GM21717 (cell line): ENCODE data around the gene ZNF398.
"Not testable (repeated sequence)": the region's sequence is repeated elsewhere in the genome, so short reads cannot be mapped to it uniquely, and the experiment has no call there.

Experiments
- ATAC-seq: cut with Tn5 transposase; IDR thresholded peaks from one replicate; pipeline ENCODE4 v1.9.1; 2021; ENCODE audit warnings: mild to moderate bottlenecking, moderate library complexity; ENCODE audit not compliant: unreplicated experiment

Gene ZNF398

DNA sequence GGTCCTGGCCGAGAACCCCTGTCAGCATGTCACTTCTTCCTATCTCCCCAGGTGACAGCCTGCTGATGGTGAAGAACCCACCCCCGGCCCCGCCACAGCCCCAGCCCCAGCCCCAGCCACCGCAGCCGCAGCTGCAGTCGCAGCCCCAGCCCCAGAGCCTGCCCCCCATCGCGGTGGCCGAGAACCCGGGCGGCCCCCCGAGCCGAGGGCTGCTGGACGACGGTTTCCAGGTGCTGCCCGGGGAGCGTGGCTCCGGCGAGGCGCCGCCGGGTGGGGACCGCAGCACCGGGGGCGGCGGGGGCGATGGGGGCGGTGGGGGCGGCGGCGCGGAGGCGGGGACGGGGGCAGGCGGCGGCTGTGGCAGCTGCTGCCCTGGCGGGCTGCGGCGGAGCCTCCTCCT lies 76.5 kb downstream of the ZNF398 start:
- ATAC-seq: no peak

DNA sequence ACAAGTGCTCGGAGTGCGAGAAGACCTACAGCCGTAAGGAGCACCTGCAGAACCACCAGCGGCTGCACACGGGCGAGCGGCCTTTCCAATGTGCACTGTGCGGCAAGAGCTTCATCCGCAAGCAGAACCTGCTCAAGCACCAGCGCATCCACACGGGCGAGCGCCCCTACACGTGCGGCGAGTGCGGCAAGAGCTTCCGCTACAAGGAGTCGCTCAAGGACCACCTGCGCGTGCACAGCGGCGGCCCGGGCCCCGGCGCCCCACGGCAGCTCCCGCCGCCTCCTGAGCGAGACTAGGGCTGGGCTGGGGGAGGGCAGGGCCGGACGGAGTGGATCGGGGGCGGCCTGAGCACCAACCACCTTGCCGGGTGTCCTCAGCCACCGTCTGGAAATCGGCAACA lies 77.1 kb downstream of the ZNF398 start:
- no peak for ATAC-seq

GRCh38 chr7:149225106-149225505 lies 77.9 kb downstream of the ZNF398 start:
- no peak for ATAC-seq

- no peak for ATAC-seq
These were observed 78.4 kb downstream of the ZNF398 start for GRCh38 chr7:149225656-149226055.

DNA sequence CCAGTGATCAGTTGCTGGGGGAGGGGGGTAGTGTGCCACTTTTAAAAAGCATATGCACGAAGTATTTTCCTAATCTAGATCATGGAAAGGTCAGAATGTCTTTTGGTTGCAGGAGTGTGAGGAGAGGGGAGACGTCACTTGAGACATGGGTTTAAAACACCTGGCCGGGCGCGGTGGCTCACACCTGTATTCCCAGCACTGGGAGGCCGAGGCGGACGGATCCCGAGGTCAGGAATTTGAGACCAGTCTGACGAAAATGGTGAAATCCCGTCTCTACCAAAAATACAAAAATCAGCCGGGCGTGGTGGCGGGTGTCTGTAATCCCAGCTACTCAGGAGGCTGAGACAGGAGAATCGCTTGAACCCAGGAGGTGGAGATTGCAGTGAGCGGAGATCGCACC lies 79.1 kb downstream of the ZNF398 start:
- not testable (repeated sequence) for ATAC-seq

DNA sequence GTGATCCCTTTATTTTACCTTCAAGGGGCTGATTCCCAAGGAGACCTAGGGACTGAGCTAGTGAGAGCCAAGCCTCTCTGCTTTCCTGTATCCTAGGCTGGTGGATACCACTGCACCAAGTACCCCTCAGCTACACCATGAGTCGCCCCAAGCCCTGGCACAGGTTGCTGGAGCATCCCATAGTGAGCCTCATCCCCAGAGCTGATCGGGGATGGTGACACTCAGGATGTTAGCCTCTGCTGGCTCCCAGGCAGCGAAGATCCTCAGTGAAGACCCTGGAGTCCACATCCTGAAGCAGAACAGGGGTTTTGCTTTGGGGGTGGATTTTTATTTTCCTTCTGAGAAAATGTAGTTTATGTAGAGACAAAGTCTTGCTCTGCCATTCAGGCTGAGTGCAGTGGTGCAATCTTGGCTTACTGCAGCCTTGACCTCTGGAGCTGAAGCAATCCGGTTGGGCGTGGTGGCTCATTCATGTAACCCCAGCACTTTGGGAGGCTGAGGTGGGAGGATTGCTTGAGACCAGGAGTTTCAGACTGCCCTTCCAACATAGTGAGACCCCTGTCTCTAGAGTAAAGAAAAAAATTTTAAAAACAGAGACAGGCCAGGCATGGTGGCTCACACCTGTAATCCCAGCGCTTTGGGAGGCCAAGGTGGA lies 79.7 kb downstream of the ZNF398 start:
- ATAC-seq: no peak

DNA sequence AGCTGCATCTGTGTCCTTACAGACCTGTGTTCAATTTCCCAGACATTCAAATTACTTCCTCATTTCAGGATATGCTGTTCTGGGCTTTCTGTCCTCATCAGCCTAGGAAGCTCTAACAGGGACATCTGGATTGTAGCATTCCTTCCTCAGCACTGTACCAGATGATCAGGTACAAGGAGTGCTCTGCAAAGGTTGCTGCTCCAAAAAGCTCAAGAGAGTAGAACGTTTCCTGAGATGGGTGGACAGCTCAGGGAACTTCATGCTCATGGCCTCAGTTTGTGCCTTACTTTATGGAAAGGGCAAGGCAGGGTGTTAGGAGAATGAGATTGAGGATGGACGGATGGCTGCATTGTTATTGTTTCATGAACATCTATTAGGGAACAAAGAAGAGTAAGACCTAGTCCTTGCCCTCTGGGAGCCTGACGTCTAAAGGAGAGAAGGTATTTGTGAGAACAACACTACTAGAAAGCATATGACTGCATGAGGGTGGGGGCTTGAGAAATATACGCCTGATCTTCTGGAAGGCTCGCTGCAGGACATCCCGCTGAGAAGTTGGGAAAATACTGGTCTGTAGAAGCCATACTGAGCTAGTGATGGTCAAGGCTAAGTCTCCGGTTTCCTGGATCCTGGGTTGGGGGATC lies 81.7 kb downstream of the ZNF398 start:
- no peak for ATAC-seq

DNA sequence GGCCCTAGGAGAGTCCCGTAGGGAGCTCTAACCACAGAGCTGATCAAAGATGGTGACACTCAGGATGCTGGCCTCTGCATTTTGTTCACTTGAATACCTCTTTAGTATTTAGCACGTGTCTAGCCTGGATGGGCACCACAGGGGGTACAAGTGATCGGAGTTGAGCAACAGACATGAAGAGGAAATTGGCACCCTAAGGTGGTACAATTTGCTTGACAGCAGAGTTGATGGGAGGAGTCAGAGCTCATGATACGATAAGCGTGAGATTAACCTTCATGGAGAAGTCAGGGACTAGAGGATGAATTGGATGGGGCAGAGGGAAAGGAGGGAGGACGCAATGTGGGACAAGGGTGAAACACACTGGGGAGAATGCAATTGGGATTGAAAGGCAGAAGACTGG lies 82.3 kb downstream of the ZNF398 start:
- ATAC-seq: no peak

DNA sequence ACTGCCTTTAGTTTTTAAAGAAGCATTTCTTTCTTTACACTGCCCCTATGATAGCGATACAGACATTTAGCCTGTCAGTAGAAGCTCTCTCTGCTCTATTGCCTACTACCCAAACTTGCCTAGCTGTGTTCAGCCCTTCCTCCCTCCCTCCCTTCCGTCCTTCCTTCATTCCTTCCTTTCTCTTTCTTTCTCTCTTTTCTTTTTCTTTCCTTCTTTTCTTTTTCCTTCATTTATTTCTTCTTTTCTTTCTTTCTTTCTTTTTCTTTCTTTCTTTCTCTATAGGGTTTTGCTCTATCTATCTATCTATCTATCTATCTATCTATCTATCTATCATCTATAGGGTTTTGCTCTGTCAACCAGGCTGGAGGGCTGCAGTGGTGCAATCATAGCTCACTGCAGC lies 85.1 kb downstream of the ZNF398 start:
- ATAC-seq: no peak
